ENCODE results near the gene ABCE1. TPM values are rescaled to one million over a fixed set of nuclear protein-coding genes. Genes with fewer than 3 reads are reported as not detected.

ABCE1 gene
- polyA plus RNA-seq, 3 donors from 2014 or later = 29.2 to 47.6 (median 34.0) TPM

- Mint-ChIP-seq H3K9me3 (no peaks in the 10 kb centered on the region), H3K36me3 (peaks cover 13 to 18% (median 15%) of the 10 kb centered on the region in 3 donors), H3K4me3 (no peak overlapping the region), H3K27ac (peak overlapping the region in 5 of 6 donors; percentile 3 to 87 (median 17)), H3K27me3 (ENCODE audit: low read depth in 3 of 3) (peaks cover 0 to 4% (median 0%) of the 10 kb centered on the region in 3 donors), H3K4me1 (peaks cover 29 to 65% of the 10 kb centered on the region in 2 donors)
- DNase-seq = no peak
Measured at GRCh38 chr4:145170223-145170622, 72.1 kb downstream of the ABCE1 start.

GRCh38 chr4:145171911-145172310 is 73.8 kb downstream of the ABCE1 start:
- H3K4me3 Mint-ChIP-seq = no peak overlapping the region
- no peak for DNase-seq
- no peaks in the 10 kb centered on the region for H3K9me3 Mint-ChIP-seq
- H3K27me3 Mint-ChIP-seq (ENCODE audit: low read depth in 3 of 3) = peaks cover 0 to 4% (median 0%) of the 10 kb centered on the region in 3 donors
- peaks cover 36 to 69% of the 10 kb centered on the region in 2 donors for H3K4me1 Mint-ChIP-seq
- H3K27ac Mint-ChIP-seq = peak overlapping the region in 3 of 6 donors; percentile 5 to 91 (median 39)
- H3K36me3 Mint-ChIP-seq = peaks cover 12 to 15% (median 13%) of the 10 kb centered on the region in 3 donors

- Mint-ChIP-seq H3K4me3 (peak overlapping the region; percentile 93 to 97 (median 96)), H3K27ac (peak overlapping the region; percentile 94 to 100 (median 99)), H3K4me1 (peaks cover 59 to 74% of the 10 kb centered on the region in 2 donors), H3K9me3 (no peaks in the 10 kb centered on the region), H3K27me3 (ENCODE audit: low read depth in 3 of 3) (peaks cover 0 to 21% (median 13%) of the 10 kb centered on the region in 3 donors), H3K36me3 (peaks cover 1 to 10% (median 6%) of the 10 kb centered on the region in 3 donors)
- peak in 2 of 3 donors; percentile 7 to 9 for DNase-seq
Measured at GRCh38 chr4:145176641-145177432, 78.7 kb downstream of the ABCE1 start.

DNA sequence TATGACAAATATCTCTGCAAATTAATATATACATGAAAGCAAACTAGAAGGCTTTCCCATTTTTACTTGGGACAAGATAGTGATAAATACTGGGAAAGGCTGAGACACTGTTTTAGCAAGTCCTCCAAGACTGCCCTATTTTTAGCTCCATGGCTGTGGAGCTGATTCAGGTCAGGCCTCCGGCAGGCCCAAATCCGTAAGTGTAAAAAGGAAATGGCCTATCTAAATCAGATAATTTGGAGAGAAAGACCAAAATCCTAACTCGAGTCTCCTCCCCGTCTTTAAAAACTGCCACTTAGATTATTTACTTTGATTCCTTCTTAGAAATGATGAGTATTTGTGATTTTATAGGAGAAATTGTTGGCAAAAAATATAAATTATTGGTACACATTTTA is 79.4 kb downstream of the ABCE1 start:
- Mint-ChIP-seq H3K4me1 (peaks cover 60 to 68% of the 10 kb centered on the region in 2 donors), H3K9me3 (no peaks in the 10 kb centered on the region), H3K27ac (peak overlapping the region; percentile 94 to 100 (median 99)), H3K27me3 (ENCODE audit: low read depth in 3 of 3) (peaks cover 0 to 21% (median 13%) of the 10 kb centered on the region in 3 donors), H3K36me3 (peaks cover 0 to 10% (median 4%) of the 10 kb centered on the region in 3 donors), H3K4me3 (peak overlapping the region; percentile 93 to 97 (median 96))
- DNase-seq = peak in 1 of 3 donors; percentile 8

GRCh38 chr4:145177906-145178538 is 79.9 kb downstream of the ABCE1 start:
- H3K4me3 Mint-ChIP-seq = peak overlapping the region; percentile 93 to 97 (median 96)
- H3K9me3 Mint-ChIP-seq = no peaks in the 10 kb centered on the region
- peaks cover 0 to 10% (median 4%) of the 10 kb centered on the region in 3 donors for H3K36me3 Mint-ChIP-seq
- peak; percentile 6 to 14 (median 11) for DNase-seq
- peaks cover 58 to 63% of the 10 kb centered on the region in 2 donors for H3K4me1 Mint-ChIP-seq
- H3K27ac Mint-ChIP-seq = peak overlapping the region; percentile 94 to 100 (median 99)
- H3K27me3 Mint-ChIP-seq (ENCODE audit: low read depth in 3 of 3) = peaks cover 0 to 21% (median 13%) of the 10 kb centered on the region in 3 donors

DNA sequence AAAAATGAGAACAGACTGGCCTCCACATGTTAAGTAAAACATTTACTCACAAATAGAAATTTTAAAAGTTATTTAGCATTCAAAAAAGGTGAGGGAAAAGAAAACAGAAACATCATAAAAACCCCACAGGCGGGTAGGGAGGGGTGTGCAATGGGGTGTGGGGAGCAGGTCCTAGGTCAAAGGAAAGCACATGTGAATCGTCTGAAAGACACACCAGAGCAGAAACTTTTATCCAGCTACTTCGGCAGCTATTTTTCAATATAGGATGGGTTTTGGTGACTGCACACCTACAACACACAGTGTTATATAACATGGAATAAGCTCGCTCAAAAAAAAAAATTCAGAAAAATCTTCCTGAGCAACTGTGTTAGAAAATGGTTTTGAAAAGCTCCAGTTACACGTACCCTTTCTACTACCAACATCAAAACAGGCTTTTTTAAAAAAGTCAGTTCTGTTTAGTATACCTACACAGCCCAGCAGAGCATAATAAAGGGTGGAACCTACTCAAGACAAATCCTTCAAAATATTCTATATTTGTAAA is 80.7 kb downstream of the ABCE1 start:
- peaks cover 0 to 21% (median 13%) of the 10 kb centered on the region in 3 donors for H3K27me3 Mint-ChIP-seq (ENCODE audit: low read depth in 3 of 3)
- peak overlapping the region; percentile 93 to 97 (median 96) for H3K4me3 Mint-ChIP-seq
- peak; percentile 36 to 39 (median 38) for DNase-seq
- no peaks in the 10 kb centered on the region for H3K9me3 Mint-ChIP-seq
- H3K4me1 Mint-ChIP-seq = peaks cover 55 to 56% of the 10 kb centered on the region in 2 donors
- H3K27ac Mint-ChIP-seq = peak overlapping the region; percentile 94 to 100 (median 99)
- H3K36me3 Mint-ChIP-seq = peaks cover 0 to 6% (median 0%) of the 10 kb centered on the region in 3 donors

Other genes starting within 250 kb of the ABCE1 start
- 10 to 100 TPM; 32.6 to 39.7 (median 33.0) TPM for gene ANAPC10, start 115 bp upstream of the ABCE1 start, polyA plus RNA-seq
- gene OTUD4, start 82.3 kb downstream of the ABCE1 start, polyA plus RNA-seq = 10 to 100 TPM in 1 of 3 donors, 1 to 10 TPM in 2; 3.0 to 13.0 (median 8.2) TPM